H1 (cell line): ENCODE results near the gene MXRA7. TPM values are rescaled to one million over a fixed set of nuclear protein-coding genes. Genes with fewer than 3 reads are reported as not detected.

Source experiments
- CTCF ChIA-PET: fragments of 300-600 bp; sonication (Branson Sonifier 250); formaldehyde crosslinking; loops from one replicate; lab custom pipeline; 2021; ENCODE audit not compliant: partially characterized antibody; lab: Charles Lee
- POLR2A ChIA-PET: fragments of 300-600 bp; sonication (Branson Sonifier 250); formaldehyde crosslinking; loops from one replicate; lab custom pipeline; 2021; ENCODE audit warnings: inconsistent platforms; ENCODE audit not compliant: partially characterized antibody; lab: Charles Lee
- DNase-seq, 2 experiments: peaks; one replicate each; pipeline versions ENCODE4 v3.0.0 to v3.0.0-alpha.2; 2010 to 2022; ENCODE audit warnings: low spot score in 2 of 2, low read depth in 1 of 2, mixed read lengths in 1 of 2
- FAIRE-seq: peaks from 2 replicates; lab custom pipeline; 2011; peaks lifted over from hg19 to GRCh38; lab: Jason Lieb, UNC
- H2AFZ ChIP-seq: 2 replicates; pipeline ENCODE4 v1.8.1; 2012; ENCODE audit warnings: low read length, inconsistent platforms
- H2AK5ac ChIP-seq: 2 replicates; pipeline ENCODE4 v1.6.1; 2013; ENCODE audit warnings: low read depth, low read length
- H2BK120ac ChIP-seq: replicated peaks from 2 replicates; pipeline ENCODE3; 2013; ENCODE audit warnings: low read depth, low read length, inconsistent platforms
- H2BK12ac ChIP-seq: 2 replicates; pipeline ENCODE4 v1.6.1; 2013; ENCODE audit warnings: low read depth, low read length
- H2BK15ac ChIP-seq: 2 replicates; pipeline ENCODE4 v1.6.1; 2013; ENCODE audit warnings: low read length
- H2BK20ac ChIP-seq: 2 replicates; pipeline ENCODE4 v1.6.1; 2013; ENCODE audit warnings: low read length
- H2BK5ac ChIP-seq: 2 replicates; pipeline ENCODE4 v1.6.1; 2013; ENCODE audit warnings: low read depth, low read length
- H3K14ac ChIP-seq: 2 replicates; pipeline ENCODE4 v1.6.1; 2013; ENCODE audit warnings: inconsistent platforms; ENCODE audit not compliant: insufficient read length
- H3K18ac ChIP-seq: 2 replicates; pipeline ENCODE4 v1.6.1; 2013; ENCODE audit warnings: low read length; ENCODE audit errors: extremely low read depth
- H3K23ac ChIP-seq: 2 replicates; pipeline ENCODE4 v1.6.1; 2013; ENCODE audit warnings: inconsistent platforms; ENCODE audit not compliant: insufficient read length
- H3K23me2 ChIP-seq: 2 replicates; pipeline ENCODE4 v1.6.1; 2013; ENCODE audit warnings: low read depth, low read length
- H3K27ac ChIP-seq: 2 replicates; pipeline ENCODE4 v1.6.1; 2011; ENCODE audit warnings: low read depth, low read length, inconsistent platforms
- H3K27me3 ChIP-seq, 4 experiments: replicated peaks in 1 of 4; 1 replicate in 1 of 4; 2 replicates in 3 of 4; pipeline versions ENCODE4 v1.6.1 to v1.8.1; 2011 to 2013; ENCODE audit warnings: low read length in 3 of 4, mild to moderate bottlenecking in 3 of 4, inconsistent platforms in 2 of 4, mixed read lengths in 2 of 4, moderate library complexity in 1 of 4; ENCODE audit not compliant: control insufficient read depth in 3 of 4, insufficient read depth in 3 of 4; ENCODE audit errors: extremely low read depth in 1 of 4
- H3K36me3 ChIP-seq, 4 experiments: 2 replicates each; pipeline versions ENCODE4 v1.6.1 to v1.8.1; 2011 to 2013; ENCODE audit warnings: mild to moderate bottlenecking in 4 of 4, low read length in 3 of 4, moderate library complexity in 2 of 4, control low read depth in 1 of 4, inconsistent platforms in 1 of 4; ENCODE audit not compliant: insufficient read depth in 4 of 4, control insufficient read depth in 2 of 4
- H3K4ac ChIP-seq: replicated peaks from 2 replicates; pipeline ENCODE3; 2013; ENCODE audit warnings: low read length, low read depth, mixed read lengths, inconsistent platforms; ENCODE audit not compliant: insufficient read length
- H3K4me1 ChIP-seq, 4 experiments: replicated peaks in 1 of 4; 1 replicate in 1 of 4; 2 replicates in 3 of 4; pipeline versions ENCODE4 v1.6.1 to v1.8.1; 2011 to 2013; ENCODE audit warnings: low read length in 3 of 4, inconsistent platforms in 2 of 4, mixed read lengths in 1 of 4; ENCODE audit not compliant: insufficient read depth in 4 of 4, control insufficient read depth in 3 of 4
- H3K4me2 ChIP-seq, 2 experiments: 2 replicates each; pipeline versions ENCODE4 v1.6.1 to v1.8.1; 2011 to 2013; ENCODE audit warnings: low read depth in 2 of 2, low read length in 2 of 2, control low read depth in 1 of 2, inconsistent platforms in 1 of 2, mild to moderate bottlenecking in 1 of 2; ENCODE audit not compliant: insufficient read depth in 1 of 2
- H3K4me3 ChIP-seq, 4 experiments: fragments of 200-600, 300-600 bp in 1 of 4; sonication (generic), shearing (Covaris generic), sonication (Bioruptor Twin) in 1 of 4; 2 replicates each; pipeline versions ENCODE4 v1.5.1 to v1.8.1; 2011 to 2016; ENCODE audit warnings: low read length in 4 of 4, low read depth in 3 of 4, control low read depth in 2 of 4, inconsistent platforms in 2 of 4, mild to moderate bottlenecking in 2 of 4, mixed read lengths in 1 of 4, moderate library complexity in 1 of 4; ENCODE audit not compliant: insufficient read depth in 2 of 4; ENCODE audit errors: extremely low read depth in 1 of 4
- H3K56ac ChIP-seq: replicated peaks from 2 replicates; pipeline ENCODE3; 2013; ENCODE audit warnings: low read depth, mild to moderate bottlenecking, mixed read lengths, low read length, inconsistent platforms; ENCODE audit not compliant: insufficient read length
- H3K79me1 ChIP-seq: 2 replicates; pipeline ENCODE4 v1.6.1; 2013; ENCODE audit warnings: low read depth, low read length, control low read depth
- H3K79me2 ChIP-seq, 2 experiments: 2 replicates each; pipeline versions ENCODE4 v1.6.1 to v1.8.1; 2012 to 2013; ENCODE audit warnings: low read length in 2 of 2, mild to moderate bottlenecking in 2 of 2, inconsistent platforms in 1 of 2; ENCODE audit not compliant: insufficient read depth in 2 of 2, control insufficient read depth in 1 of 2
- H3K9ac ChIP-seq, 4 experiments: replicated peaks in 1 of 4; 1 replicate in 1 of 4; 2 replicates in 3 of 4; pipeline versions ENCODE4 v1.6.1 to v1.8.1; 2011 to 2013; ENCODE audit warnings: low read depth in 3 of 4, low read length in 3 of 4, control low read depth in 2 of 4, mild to moderate bottlenecking in 2 of 4, moderate library complexity in 2 of 4, inconsistent platforms in 1 of 4; ENCODE audit errors: extremely low read depth in 1 of 4
- H3K9me3 ChIP-seq, 2 experiments: 2 replicates each; pipeline versions ENCODE4 v1.6.1 to v1.8.1; 2012 to 2013; ENCODE audit warnings: mild to moderate bottlenecking in 2 of 2, moderate library complexity in 2 of 2, control low read depth in 1 of 2, inconsistent platforms in 1 of 2, low read depth in 1 of 2, low read length in 1 of 2, mixed read lengths in 1 of 2; ENCODE audit not compliant: insufficient read depth in 2 of 2
- H4K20me1 ChIP-seq, 2 experiments: replicated peaks in 1 of 2; 2 replicates each; pipeline versions ENCODE3 to v1.8.1; 2011 to 2013; ENCODE audit warnings: inconsistent platforms in 2 of 2, low read length in 2 of 2, mild to moderate bottlenecking in 1 of 2; ENCODE audit not compliant: insufficient read depth in 2 of 2, control insufficient read depth in 1 of 2
- H4K5ac ChIP-seq: 2 replicates; pipeline ENCODE4 v1.6.1; 2013; ENCODE audit warnings: low read length, low read depth, mixed read lengths, inconsistent platforms; ENCODE audit not compliant: insufficient read length
- H4K8ac ChIP-seq: 2 replicates; pipeline ENCODE4 v1.8.0; 2013; ENCODE audit warnings: mild to moderate bottlenecking, moderate library complexity, low read length, inconsistent platforms; ENCODE audit not compliant: insufficient read depth; ENCODE audit errors: extremely low read depth
- H4K91ac ChIP-seq: replicated peaks from 2 replicates; pipeline ENCODE3; 2013; ENCODE audit warnings: low read length, mixed read lengths, inconsistent platforms; ENCODE audit not compliant: insufficient read length
- CBX8 ChIP-seq: fragments of 300-800, 300-1000 bp; sonication (generic); IDR thresholded peaks from 2 replicates; pipeline ENCODE4 v1.7.1; 2016; ENCODE audit warnings: low read depth, low read length, borderline replicate concordance
- CEBPB ChIP-seq: IDR thresholded peaks from 2 replicates; pipeline ENCODE4 v1.6.1; 2012; ENCODE audit warnings: low read depth, low read length
- CHD2 ChIP-seq: IDR thresholded peaks from 2 replicates; pipeline ENCODE4 v1.6.1; 2012; ENCODE audit warnings: low read length, improper control_type of control experiment
- CREB1 ChIP-seq: IDR thresholded peaks from 2 replicates; pipeline ENCODE4 v1.6.1; 2012; ENCODE audit warnings: inconsistent platforms
- KDM4A ChIP-seq: IDR thresholded peaks from one replicate; pipeline ENCODE4 v1.7.1; 2012; ENCODE audit warnings: low read depth, mild to moderate bottlenecking, moderate library complexity, low read length, inconsistent platforms; ENCODE audit not compliant: severe bottlenecking
- SIN3A ChIP-seq, 2 experiments: IDR thresholded peaks in 1 of 2; conservative IDR thresholded peaks in 1 of 2; 2 replicates each; pipeline ENCODE4 v1.6.1; 2011 to 2012; ENCODE audit warnings: low read length in 2 of 2, improper control_type of control experiment in 1 of 2, low read depth in 1 of 2, mild to moderate bottlenecking in 1 of 2
- SP1 ChIP-seq: IDR thresholded peaks from 2 replicates; pipeline ENCODE4 v1.6.1; 2011; ENCODE audit warnings: low read depth, low read length
- SRF ChIP-seq: IDR thresholded peaks from 2 replicates; pipeline ENCODE4 v1.6.1; 2011; ENCODE audit warnings: mild to moderate bottlenecking, low read depth, low read length, moderate library complexity
- TAF1 ChIP-seq: IDR thresholded peaks from 2 replicates; pipeline ENCODE4 v1.6.1; 2011; ENCODE audit warnings: mild to moderate bottlenecking, low read depth, low read length
- TCF12 ChIP-seq: IDR thresholded peaks from 2 replicates; pipeline ENCODE4 v1.6.1; 2011; ENCODE audit warnings: low read depth, mild to moderate bottlenecking, low read length
- YY1 ChIP-seq: IDR thresholded peaks from 2 replicates; pipeline ENCODE4 v1.6.1; 2011; ENCODE audit warnings: low read depth, mild to moderate bottlenecking, low read length
- WGBS, 2 experiments: shearing (Covaris generic) in 1 of 2; methylation state at CpG; one replicate each; pipeline versions ENCODE4 v1.1.6 to v1.1.7; 2013 to 2015; ENCODE audit warnings: low lambda C conversion rate in 2 of 2, mixed read lengths in 2 of 2, inconsistent platforms in 1 of 2, low coverage in 1 of 2, missing lambda C conversion rate in 1 of 2; ENCODE audit not compliant: insufficient replicate concordance in 2 of 2, insufficient coverage in 1 of 2, insufficient read length in 1 of 2; ENCODE audit errors: extremely low coverage in 1 of 2, missing lambda C conversion rate in 1 of 2; 5-methylcytosine and 5-hydroxymethylcytosine counted together
- polyA plus RNA-seq, 7 experiments: library from polyadenylated mRNA; depleted of rRNA in 3 of 7; stranded (reverse) in 5 of 7; unstranded in 2 of 7; fragments of >200 nt in 5 of 7; fragments of 200-250 nt in 2 of 7; gene quantifications; 1 replicate in 5 of 7; 2 replicates in 1 of 7; 4 replicates in 1 of 7; pipeline versions ENCODE4 v1.2.1 to v1.2.3, GENCODE V29; 2011 to 2013; ENCODE audit warnings: missing spikeins in 2 of 7, mixed read lengths in 2 of 7
- total RNA-seq: library from RNA; stranded (reverse); fragmentation: NEBNext Ultra II Directional; extraction: Animal tissue kit (Norgen Biotek cat#: 25700); gene quantifications from 2 replicates; pipeline ENCODE4 v1.2.1, GENCODE V29; 2021
- TF ChIP-seq, protein P1 (sequence below): IDR thresholded peaks from 2 replicates; pipeline ENCODE4 v1.6.1; 2012; ENCODE audit warnings: inconsistent platforms

Gene MXRA7
- total and polyA plus RNA-seq, 2 of the 8 experiments (the other 6 are each of a cell fraction or from before 2014, with no cell fraction given) = 17.8 to 26.6 TPM

DNA sequence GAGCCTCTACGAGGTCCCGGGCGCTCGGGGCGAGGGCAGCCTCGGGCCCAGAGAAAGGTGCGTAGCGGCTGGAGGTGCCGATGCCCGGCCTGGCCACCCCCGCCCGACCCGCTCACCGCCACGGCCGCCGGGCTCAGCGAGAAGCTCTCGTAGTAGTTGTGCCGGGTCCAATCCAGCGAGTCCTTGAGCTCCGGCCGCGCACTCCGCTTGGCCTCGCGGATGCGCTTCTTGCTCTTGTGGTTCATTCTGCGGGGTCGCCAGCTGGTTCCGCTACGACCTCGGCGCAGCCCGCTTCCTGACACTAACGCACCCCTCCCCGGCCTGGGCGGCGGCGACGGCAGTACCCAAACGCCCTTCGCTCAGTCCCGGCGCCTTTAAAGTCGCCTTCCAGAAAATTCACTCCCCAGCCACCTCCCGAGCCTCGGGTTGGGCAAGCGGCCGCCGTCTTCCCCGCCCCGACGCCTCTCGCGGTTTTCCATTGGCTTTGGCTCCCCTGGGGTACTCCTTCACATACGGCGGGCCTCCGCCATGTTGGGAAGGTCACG is 15.5 kb upstream of the MXRA7 start, which contains the start of gene JMJD6:
Gene JMJD6, minus strand, starts transcription at position 376 of the 545 bp plus-strand sequence. Its CDS starts 131 bp downstream, at position 245.
- Histone ChIP-seq H2AK5ac (no peak within 1 kb of the TSS), H2BK120ac (no peak within 1 kb of the TSS), H3K4ac (peak within 1 kb of the TSS; percentile 96), H2AFZ (0 out of 2 replicates have a peak within 1 kb of the TSS, but pooled peaks have one; percentile 59), H2BK20ac (no peak within 1 kb of the TSS), H2BK5ac (peak within 1 kb of the TSS; percentile 82), H3K4me1 (peaks cover 0 to 9% (median 2%) of the 10 kb centered on the region in 4 experiments; a peak in 5 of 7 replicates), H4K8ac (peak within 1 kb of the TSS; percentile 99; the same call in 1 of the 2 replicates), H2BK12ac (peak within 1 kb of the TSS; percentile 39; the same call in 1 of the 2 replicates), H3K79me2 (peaks cover 0 to 34% of the 10 kb centered on the region in 2 experiments; a peak in 2 of 4 replicates), H3K36me3 (peaks cover 6 to 25% (median 16%) of the 10 kb centered on the region in 4 experiments; a peak in 6 of 8 replicates), H3K9me3 (no peaks in the 10 kb centered on the region), H3K27me3 (no peaks in the 10 kb centered on the region; a peak in 2 of 7 replicates), H3K14ac (no peak within 1 kb of the TSS), H2BK15ac (no peak within 1 kb of the TSS), H3K9ac (peak within 1 kb of the TSS; percentile 87 to 98 (median 96)), H3K23ac (no peak within 1 kb of the TSS), H3K18ac (peak within 1 kb of the TSS; percentile 95), H3K23me2 (peaks cover 11% of the 10 kb centered on the region), H3K4me2 (peak within 1 kb of the TSS; percentile 83 to 85), H4K20me1 (peaks cover 0 to 10% of the 10 kb centered on the region in 2 experiments), H4K5ac (peak within 1 kb of the TSS; percentile 93), H3K56ac (peak within 1 kb of the TSS; percentile 86), H3K79me1 (peaks cover 7% of the 10 kb centered on the region), H4K91ac (peak within 1 kb of the TSS; percentile 91), H3K4me3 (peak within 1 kb of the TSS; percentile 83 to 99 (median 84)), H3K27ac (peak within 1 kb of the TSS; percentile 97)
- CTCF ChIA-PET = interaction anchor here (0.6 to 2.2 kb wide), 2 partner anchors 38 to 42 kb away, joined by 3 to 7 read pairs; no protein-coding TSS in a partner anchor
- FAIRE-seq (no peak), DNase-seq (peak; percentile 87 to 90)
- WGBS, 2 experiments = 3% methylated on average over 33 of the region's 60 CpGs; no CpG with 5 or more reads in 1 of the 2 experiments
- POLR2A ChIA-PET = interaction anchor here (0.8 to 8.4 kb wide), 6 partner anchors 9 to 169 kb away, joined by 3 to 181 read pairs (median 4); partner anchors contain the start of genes MFSD11, MXRA7 and SRSF2
- TF ChIP-seq SP1 = peak; percentile 74; the same call in 1 of the 2 replicates
- no peak for TF ChIP-seq CBX8
- TF ChIP-seq, protein P1, sequence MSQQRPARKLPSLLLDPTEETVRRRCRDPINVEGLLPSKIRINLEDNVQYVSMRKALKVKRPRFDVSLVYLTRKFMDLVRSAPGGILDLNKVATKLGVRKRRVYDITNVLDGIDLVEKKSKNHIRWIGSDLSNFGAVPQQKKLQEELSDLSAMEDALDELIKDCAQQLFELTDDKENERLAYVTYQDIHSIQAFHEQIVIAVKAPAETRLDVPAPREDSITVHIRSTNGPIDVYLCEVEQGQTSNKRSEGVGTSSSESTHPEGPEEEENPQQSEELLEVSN = no peak; the same call in 1 of the 2 replicates
- peak; percentile 98 for TF ChIP-seq YY1
- TF ChIP-seq CHD2 = peak; percentile 78
- TF ChIP-seq KDM4A = peak; percentile 63
- peak; percentile 83; the same call in 1 of the 2 replicates for TF ChIP-seq TAF1
- no peak for TF ChIP-seq SRF
- TF ChIP-seq CEBPB = peak; percentile 60; the same call in 1 of the 2 replicates
- TF ChIP-seq CREB1 = peak; percentile 85; the same call in 1 of the 2 replicates
- no peak for TF ChIP-seq TCF12
- peak; percentile 82 to 94; a peak in 2 of 4 replicates for TF ChIP-seq SIN3A (conservative IDR thresholded peaks at IDR 0.05 in 1 of 2, IDR thresholded peaks at IDR 0.05 in 1 of 2; ENCODE audit: low read depth in 1 of 2, low read length in 2 of 2)
